Endothelial cell of umbilical vein (primary cell): ENCODE data around the gene DUSP22. TPM values are rescaled to one million over a fixed set of nuclear protein-coding genes. Genes with fewer than 3 reads are reported as not detected.

Source experiments
- BruUV-seq: library from RNA; stranded (reverse); fragments of 400-500 nt; replicated peaks from 2 replicates; lab custom pipeline; 2021; lab: Mats Ljungman, UMichigan
- CTCF ChIA-PET: fragments of 300-600, 350-600 bp; sonication (Branson Sonifier 250); formaldehyde crosslinking; loops from one replicate; lab custom pipeline; 2021; ENCODE audit warnings: antibody characterized with exemption, inconsistent platforms; lab: Charles Lee
- POLR2A ChIA-PET: fragments of 300-600, 350-600 bp; sonication (Branson Sonifier 250); formaldehyde crosslinking; loops from one replicate; lab custom pipeline; 2021; ENCODE audit warnings: antibody characterized with exemption, inconsistent platforms; lab: Charles Lee
- DNase-seq: peaks from one replicate; pipeline ENCODE4 v3.0.0-alpha.2; 2011; ENCODE audit warnings: low read depth, low spot score
- FAIRE-seq: peaks from 2 replicates; lab custom pipeline; 2011; peaks lifted over from hg19 to GRCh38; lab: Jason Lieb, UNC
- H2AFZ ChIP-seq: 2 replicates; pipeline ENCODE4 v1.6.0; 2012; ENCODE audit warnings: low read depth, low read length, control low read depth, inconsistent platforms
- H3K27ac ChIP-seq: 2 replicates; pipeline ENCODE4 v1.5.1; 2011; ENCODE audit warnings: low read depth, mild to moderate bottlenecking, control low read depth, low read length, moderate library complexity; ENCODE audit not compliant: insufficient read depth
- H3K27me3 ChIP-seq, 2 experiments: 2 replicates each; pipeline versions ENCODE4 v1.6.0 to v1.6.1; 2011; ENCODE audit warnings: low read length in 2 of 2, mixed read lengths in 1 of 2; ENCODE audit not compliant: control insufficient read depth in 2 of 2, insufficient read depth in 2 of 2
- H3K36me3 ChIP-seq, 2 experiments: 2 replicates in 1 of 2; 3 replicates in 1 of 2; pipeline ENCODE4 v1.5.1; 2011; ENCODE audit warnings: low read length in 2 of 2, mild to moderate bottlenecking in 1 of 2, moderate library complexity in 1 of 2; ENCODE audit not compliant: control insufficient read depth in 2 of 2, insufficient read depth in 2 of 2; ENCODE audit errors: extremely low read depth in 1 of 2
- H3K4me1 ChIP-seq: 3 replicates; pipeline ENCODE4 v1.5.1; 2011; ENCODE audit warnings: mild to moderate bottlenecking, low read length; ENCODE audit not compliant: control insufficient read depth, insufficient read depth; ENCODE audit errors: extremely low read depth
- H3K4me2 ChIP-seq: 2 replicates; pipeline ENCODE4 v1.6.1; 2011; ENCODE audit warnings: low read length, control low read depth, mixed read lengths; ENCODE audit not compliant: insufficient read depth
- H3K4me3 ChIP-seq, 3 experiments: fragments of 200-600 bp in 1 of 3; sonication (generic), shearing (Covaris generic) in 1 of 3; replicated peaks in 1 of 3; 2 replicates each; pipeline ENCODE4 v1.5.1; 2011 to 2016; ENCODE audit warnings: control low read depth in 3 of 3, low read length in 3 of 3, mild to moderate bottlenecking in 2 of 3, inconsistent platforms in 1 of 3, low read depth in 1 of 3, moderate library complexity in 1 of 3; ENCODE audit not compliant: insufficient read depth in 1 of 3
- H3K79me2 ChIP-seq: 2 replicates; pipeline ENCODE4 v1.6.0; 2012; ENCODE audit warnings: low read length, inconsistent platforms; ENCODE audit not compliant: control insufficient read depth, insufficient read depth
- H3K9ac ChIP-seq: replicated peaks from 2 replicates; pipeline ENCODE3; 2011; ENCODE audit warnings: low read length, control low read depth; ENCODE audit not compliant: insufficient read depth; ENCODE audit errors: extremely low read depth
- H3K9me1 ChIP-seq: replicated peaks from 3 replicates; pipeline ENCODE4 v1.6.0; 2011; ENCODE audit warnings: mild to moderate bottlenecking, low read length; ENCODE audit not compliant: control insufficient read depth, insufficient read depth; ENCODE audit errors: extremely low read depth
- H3K9me3 ChIP-seq: replicated peaks from 2 replicates; pipeline ENCODE4 v1.5.1; 2012; ENCODE audit warnings: low read length, inconsistent platforms; ENCODE audit not compliant: control insufficient read depth, insufficient read depth
- H4K20me1 ChIP-seq: replicated peaks from 2 replicates; pipeline ENCODE3; 2011; ENCODE audit warnings: mild to moderate bottlenecking, low read length; ENCODE audit not compliant: control insufficient read depth, insufficient read depth; ENCODE audit errors: extremely low read depth
- EZH2 ChIP-seq: IDR thresholded peaks from 2 replicates; pipeline ENCODE4 v1.6.1; 2012; ENCODE audit warnings: borderline replicate concordance, low read depth, mild to moderate bottlenecking, moderate library complexity, low read length, inconsistent platforms; ENCODE audit not compliant: severe bottlenecking
- FOS ChIP-seq: IDR thresholded peaks from 2 replicates; pipeline ENCODE4 v1.6.1; 2011; ENCODE audit warnings: mild to moderate bottlenecking, low read length, moderate library complexity, borderline replicate concordance; ENCODE audit not compliant: insufficient read depth
- GATA2 ChIP-seq: IDR thresholded peaks from 2 replicates; pipeline ENCODE4 v1.7.0; 2011; ENCODE audit warnings: low read depth, mild to moderate bottlenecking, moderate library complexity, mixed read lengths, low read length; ENCODE audit not compliant: insufficient read length, insufficient read depth
- JUN ChIP-seq: IDR thresholded peaks from 2 replicates; pipeline ENCODE4 v1.6.1; 2011; ENCODE audit warnings: borderline replicate concordance, low read depth; ENCODE audit not compliant: insufficient read length, insufficient read depth
- MYC ChIP-seq: IDR thresholded peaks from one replicate; pipeline ENCODE4 v1.6.1; 2011; ENCODE audit warnings: mild to moderate bottlenecking, low read depth, low read length
- POLR2A ChIP-seq: IDR thresholded peaks from 2 replicates; pipeline ENCODE4 v1.6.1; 2012; ENCODE audit warnings: low read depth, mild to moderate bottlenecking, control low read depth, low read length
- POLR2AphosphoS5 ChIP-seq: IDR thresholded peaks from 2 replicates; pipeline ENCODE4 v1.6.1; 2012; ENCODE audit warnings: low read depth, mild to moderate bottlenecking, control low read depth, low read length, moderate library complexity; ENCODE audit not compliant: insufficient read depth
- dilution Hi-C: fragments of 300-500 bp; cut with MboI; formaldehyde crosslinking; loops from one replicate; pipeline ENCODE4 v1.15.0; 2019; ENCODE audit warnings: low sequenced_read_pairs; ENCODE audit not compliant: extremely low pct_ligation_motif_present
- intact Hi-C: fragments of 100-400 bp; cut with micrococcal nuclease; formaldehyde crosslinking; loops from one replicate; pipeline ENCODE4 v1.10.0; 2022
- polyA plus RNA-seq, 4 experiments: library from polyadenylated mRNA; depleted of rRNA in 3 of 4; stranded (reverse) in 3 of 4; unstranded in 1 of 4; fragments of >200 nt; gene quantifications; 2 replicates each; pipeline versions ENCODE4 v1.2.1 to v1.2.3, GENCODE V29; 2011 to 2012; ENCODE audit warnings: missing spikeins in 1 of 4
- total RNA-seq: library from RNA; stranded (reverse); gene quantifications from 2 replicates; pipeline ENCODE4 v1.2.3, GENCODE V29; 2021
- TF ChIP-seq, protein P1 (sequence below): IDR thresholded peaks from 2 replicates; pipeline ENCODE4 v1.6.1; 2011; ENCODE audit not compliant: insufficient read depth, insufficient read length
- TF ChIP-seq, protein P2 (sequence below), 2 donors: IDR thresholded peaks; 1 replicate in 1 of 2; 2 replicates in 1 of 2; pipeline ENCODE4 v1.5.1; 2011; ENCODE audit warnings: low read length in 2 of 2, mild to moderate bottlenecking in 2 of 2, moderate library complexity in 2 of 2, control low read depth in 1 of 2, inconsistent platforms in 1 of 2, low read depth in 1 of 2; ENCODE audit not compliant: insufficient read depth in 1 of 2; ENCODE audit errors: extremely low read depth in 1 of 2

The DUSP22 gene
- total and polyA plus RNA-seq, 2 donors (not counting 3 experiments of a cell fraction or from before 2014, with no cell fraction given), result 23.2 to 33.9 TPM

DNA sequence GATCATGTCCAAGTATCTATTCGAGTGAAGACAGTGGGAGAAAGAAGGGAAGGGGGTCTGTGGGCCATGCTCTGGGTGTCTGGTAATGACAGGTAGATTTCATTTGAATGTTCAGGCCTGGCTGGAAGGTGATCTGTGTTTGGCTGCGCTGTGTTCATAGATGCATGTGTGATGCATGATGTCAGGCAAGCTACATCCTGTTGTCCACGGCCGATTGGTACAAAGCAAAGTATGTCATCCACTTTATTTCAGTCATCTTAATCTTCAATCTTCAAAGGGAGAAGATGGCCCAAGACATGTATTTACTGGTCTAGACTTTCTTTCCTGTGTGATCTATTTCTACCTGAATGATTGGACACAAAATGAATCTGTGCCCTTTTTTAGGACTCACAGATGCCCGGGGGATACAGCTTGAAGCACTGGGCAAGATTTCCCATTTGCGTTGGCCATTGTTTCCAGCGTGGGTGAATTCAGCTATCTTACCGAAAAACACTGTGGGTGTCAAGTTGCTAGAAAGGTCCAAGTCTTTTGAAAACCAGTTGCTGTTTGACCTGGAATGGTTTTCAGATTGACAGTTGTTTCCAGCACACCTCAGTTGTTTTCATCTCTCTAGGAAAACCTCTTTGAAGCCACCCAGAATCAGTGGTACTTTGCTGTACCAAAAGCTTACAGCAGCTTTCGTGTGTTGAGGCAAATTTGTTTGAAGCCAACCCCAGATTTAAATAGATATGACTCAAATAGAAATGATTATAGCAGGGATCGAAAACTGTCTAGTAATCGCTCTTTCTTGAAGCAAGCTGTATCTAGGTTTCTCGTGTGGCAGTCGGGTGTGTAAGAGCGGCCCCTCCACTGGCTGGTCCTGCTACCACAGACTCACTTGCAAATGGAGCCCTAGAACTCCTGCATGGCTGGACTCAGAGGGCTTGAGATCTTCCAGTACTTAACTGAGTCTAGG lies 27.2 kb downstream of the DUSP22 start:
- intact Hi-C loops (no loop called here), dilution Hi-C loops (no loop called here)
- Histone ChIP-seq H2AFZ (no peak overlapping the region), H4K20me1 (no peaks in the 10 kb centered on the region), H3K9ac (no peak overlapping the region), H3K36me3 (no peaks in the 10 kb centered on the region), H3K4me1 (no peaks in the 10 kb centered on the region), H3K79me2 (no peaks in the 10 kb centered on the region), H3K27ac (no peak overlapping the region), H3K9me1 (no peaks in the 10 kb centered on the region), H3K27me3 (no peaks in the 10 kb centered on the region), H3K9me3 (no peaks in the 10 kb centered on the region), H3K4me3 (no peak overlapping the region), H3K4me2 (no peak overlapping the region)
- CTCF ChIA-PET, result no interaction called here
- POLR2A ChIA-PET, result no interaction called here
- BruUV-seq, result no TSS peak
- FAIRE-seq (no peak), DNase-seq (no peak)
- no peak for TF ChIP-seq POLR2AphosphoS5
- TF ChIP-seq FOS, result no peak
- no peak for TF ChIP-seq MYC

DNA sequence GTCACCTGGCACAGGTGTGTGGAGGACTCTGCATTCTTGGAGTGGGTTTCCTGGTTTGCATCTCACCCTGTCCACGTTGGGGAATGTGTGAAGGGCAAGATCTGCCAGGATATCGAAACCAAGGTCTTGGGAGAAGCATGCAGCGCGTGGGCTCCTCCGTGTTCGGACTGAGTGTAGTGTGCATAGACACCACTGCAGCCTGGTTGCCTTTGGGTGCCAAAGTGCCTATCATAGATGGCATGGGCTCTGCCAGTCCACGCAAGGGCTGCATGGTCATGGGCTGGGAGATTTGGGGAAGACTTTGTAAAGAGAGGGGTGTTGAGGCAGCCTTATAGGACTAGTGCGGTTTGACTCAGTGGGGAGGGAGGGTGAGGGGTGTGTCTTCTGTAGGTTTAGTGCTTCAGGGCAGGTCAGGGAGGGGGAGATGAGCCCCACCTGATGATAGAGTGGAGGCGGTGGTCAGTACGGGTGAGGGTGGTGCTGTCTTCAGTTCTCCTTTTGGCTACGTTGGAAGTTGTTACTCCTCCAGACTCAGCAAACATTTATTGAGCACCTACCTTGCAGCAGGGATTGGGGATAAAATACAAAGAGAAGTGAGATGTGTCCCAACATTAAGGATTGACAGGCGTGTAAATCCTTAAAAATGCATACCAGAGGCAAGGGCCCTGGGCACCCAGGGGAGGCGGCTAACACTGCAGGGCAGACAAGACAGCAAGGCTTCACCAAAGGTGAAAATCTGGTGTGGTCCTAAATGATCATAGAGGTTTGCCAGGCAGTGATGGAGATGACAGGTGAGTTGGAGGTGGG lies 28.3 kb downstream of the DUSP22 start:
- H3K36me3 ChIP-seq, result no peaks in the 10 kb centered on the region
- no peaks in the 10 kb centered on the region for H3K9me1 ChIP-seq
- no peaks in the 10 kb centered on the region for H4K20me1 ChIP-seq
- BruUV-seq, result no TSS peak
- no peak overlapping the region for H3K27ac ChIP-seq
- POLR2A ChIA-PET, result no interaction called here
- no peak overlapping the region for H3K4me3 ChIP-seq
- H3K27me3 ChIP-seq, result no peaks in the 10 kb centered on the region
- no peak for TF ChIP-seq GATA2
- TF ChIP-seq JUN, result no peak
- TF ChIP-seq FOS, result no peak
- TF ChIP-seq MYC, result no peak
- no peak for TF ChIP-seq POLR2AphosphoS5
- no peak for TF ChIP-seq EZH2
- no peak for TF ChIP-seq POLR2A
- TF ChIP-seq, protein P1, sequence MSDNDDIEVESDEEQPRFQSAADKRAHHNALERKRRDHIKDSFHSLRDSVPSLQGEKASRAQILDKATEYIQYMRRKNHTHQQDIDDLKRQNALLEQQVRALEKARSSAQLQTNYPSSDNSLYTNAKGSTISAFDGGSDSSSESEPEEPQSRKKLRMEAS, result no peak
- TF ChIP-seq, protein P2, sequence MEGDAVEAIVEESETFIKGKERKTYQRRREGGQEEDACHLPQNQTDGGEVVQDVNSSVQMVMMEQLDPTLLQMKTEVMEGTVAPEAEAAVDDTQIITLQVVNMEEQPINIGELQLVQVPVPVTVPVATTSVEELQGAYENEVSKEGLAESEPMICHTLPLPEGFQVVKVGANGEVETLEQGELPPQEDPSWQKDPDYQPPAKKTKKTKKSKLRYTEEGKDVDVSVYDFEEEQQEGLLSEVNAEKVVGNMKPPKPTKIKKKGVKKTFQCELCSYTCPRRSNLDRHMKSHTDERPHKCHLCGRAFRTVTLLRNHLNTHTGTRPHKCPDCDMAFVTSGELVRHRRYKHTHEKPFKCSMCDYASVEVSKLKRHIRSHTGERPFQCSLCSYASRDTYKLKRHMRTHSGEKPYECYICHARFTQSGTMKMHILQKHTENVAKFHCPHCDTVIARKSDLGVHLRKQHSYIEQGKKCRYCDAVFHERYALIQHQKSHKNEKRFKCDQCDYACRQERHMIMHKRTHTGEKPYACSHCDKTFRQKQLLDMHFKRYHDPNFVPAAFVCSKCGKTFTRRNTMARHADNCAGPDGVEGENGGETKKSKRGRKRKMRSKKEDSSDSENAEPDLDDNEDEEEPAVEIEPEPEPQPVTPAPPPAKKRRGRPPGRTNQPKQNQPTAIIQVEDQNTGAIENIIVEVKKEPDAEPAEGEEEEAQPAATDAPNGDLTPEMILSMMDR (IDR thresholded peaks at IDR 0.05; ENCODE audit: extremely low read depth in 1 of 2, insufficient read depth in 1 of 2, low read depth in 1 of 2, low read length in 2 of 2), result no peak
- intact Hi-C loops, result no loop called here
- H3K9me3 ChIP-seq, result no peaks in the 10 kb centered on the region
- DNase-seq (no peak), FAIRE-seq (no peak)
- H2AFZ ChIP-seq, result no peak overlapping the region
- H3K4me2 ChIP-seq, result no peak overlapping the region
- no peaks in the 10 kb centered on the region for H3K4me1 ChIP-seq
- no peaks in the 10 kb centered on the region for H3K79me2 ChIP-seq
- dilution Hi-C loops, result no loop called here
- no peak overlapping the region for H3K9ac ChIP-seq
- CTCF ChIA-PET, result interaction anchor here (0.9 kb wide), 1 partner anchor 12 kb away, joined by 3 read pairs; no protein-coding TSS in a partner anchor
